Endothelial cell of umbilical vein (primary cell): ENCODE measurements around the gene PDE4B. TPM values are rescaled to one million over a fixed set of nuclear protein-coding genes. Genes with fewer than 3 reads are reported as not detected.
"Not testable (repeated sequence)": the region's sequence is repeated elsewhere in the genome, so short reads cannot be mapped to it uniquely, and the experiment has no call there.

Source experiments
- BruUV-seq: library from RNA; stranded (reverse); fragments of 400-500 nt; replicated peaks from 2 replicates; lab custom pipeline; 2021; lab: Mats Ljungman, UMichigan
- CTCF ChIA-PET: fragments of 300-600, 350-600 bp; sonication (Branson Sonifier 250); formaldehyde crosslinking; loops from one replicate; lab custom pipeline; 2021; ENCODE audit warnings: antibody characterized with exemption, inconsistent platforms; lab: Charles Lee
- POLR2A ChIA-PET: fragments of 300-600, 350-600 bp; sonication (Branson Sonifier 250); formaldehyde crosslinking; loops from one replicate; lab custom pipeline; 2021; ENCODE audit warnings: antibody characterized with exemption, inconsistent platforms; lab: Charles Lee
- DNase-seq: peaks from one replicate; pipeline ENCODE4 v3.0.0-alpha.2; 2011; ENCODE audit warnings: low read depth, low spot score
- FAIRE-seq: peaks from 2 replicates; lab custom pipeline; 2011; peaks lifted over from hg19 to GRCh38; lab: Jason Lieb, UNC
- H2AFZ ChIP-seq: 2 replicates; pipeline ENCODE4 v1.6.0; 2012; ENCODE audit warnings: low read depth, low read length, control low read depth, inconsistent platforms
- H3K27ac ChIP-seq: 2 replicates; pipeline ENCODE4 v1.5.1; 2011; ENCODE audit warnings: low read depth, mild to moderate bottlenecking, control low read depth, low read length, moderate library complexity; ENCODE audit not compliant: insufficient read depth
- H3K27me3 ChIP-seq, 2 experiments: 2 replicates each; pipeline versions ENCODE4 v1.6.0 to v1.6.1; 2011; ENCODE audit warnings: low read length in 2 of 2, mixed read lengths in 1 of 2; ENCODE audit not compliant: control insufficient read depth in 2 of 2, insufficient read depth in 2 of 2
- H3K36me3 ChIP-seq, 2 experiments: 2 replicates in 1 of 2; 3 replicates in 1 of 2; pipeline ENCODE4 v1.5.1; 2011; ENCODE audit warnings: low read length in 2 of 2, mild to moderate bottlenecking in 1 of 2, moderate library complexity in 1 of 2; ENCODE audit not compliant: control insufficient read depth in 2 of 2, insufficient read depth in 2 of 2; ENCODE audit errors: extremely low read depth in 1 of 2
- H3K4me1 ChIP-seq: 3 replicates; pipeline ENCODE4 v1.5.1; 2011; ENCODE audit warnings: mild to moderate bottlenecking, low read length; ENCODE audit not compliant: control insufficient read depth, insufficient read depth; ENCODE audit errors: extremely low read depth
- H3K4me2 ChIP-seq: 2 replicates; pipeline ENCODE4 v1.6.1; 2011; ENCODE audit warnings: low read length, control low read depth, mixed read lengths; ENCODE audit not compliant: insufficient read depth
- H3K4me3 ChIP-seq, 3 experiments: fragments of 200-600 bp in 1 of 3; sonication (generic), shearing (Covaris generic) in 1 of 3; replicated peaks in 1 of 3; 2 replicates each; pipeline ENCODE4 v1.5.1; 2011 to 2016; ENCODE audit warnings: control low read depth in 3 of 3, low read length in 3 of 3, mild to moderate bottlenecking in 2 of 3, inconsistent platforms in 1 of 3, low read depth in 1 of 3, moderate library complexity in 1 of 3; ENCODE audit not compliant: insufficient read depth in 1 of 3
- H3K79me2 ChIP-seq: 2 replicates; pipeline ENCODE4 v1.6.0; 2012; ENCODE audit warnings: low read length, inconsistent platforms; ENCODE audit not compliant: control insufficient read depth, insufficient read depth
- H3K9ac ChIP-seq: replicated peaks from 2 replicates; pipeline ENCODE3; 2011; ENCODE audit warnings: low read length, control low read depth; ENCODE audit not compliant: insufficient read depth; ENCODE audit errors: extremely low read depth
- H3K9me1 ChIP-seq: replicated peaks from 3 replicates; pipeline ENCODE4 v1.6.0; 2011; ENCODE audit warnings: mild to moderate bottlenecking, low read length; ENCODE audit not compliant: control insufficient read depth, insufficient read depth; ENCODE audit errors: extremely low read depth
- H3K9me3 ChIP-seq: replicated peaks from 2 replicates; pipeline ENCODE4 v1.5.1; 2012; ENCODE audit warnings: low read length, inconsistent platforms; ENCODE audit not compliant: control insufficient read depth, insufficient read depth
- H4K20me1 ChIP-seq: replicated peaks from 2 replicates; pipeline ENCODE3; 2011; ENCODE audit warnings: mild to moderate bottlenecking, low read length; ENCODE audit not compliant: control insufficient read depth, insufficient read depth; ENCODE audit errors: extremely low read depth
- CTCF ChIP-seq, 2 donors: IDR thresholded peaks; 1 replicate in 1 of 2; 2 replicates in 1 of 2; pipeline ENCODE4 v1.5.1; 2011; ENCODE audit warnings: low read length in 2 of 2, mild to moderate bottlenecking in 2 of 2, moderate library complexity in 2 of 2, control low read depth in 1 of 2, inconsistent platforms in 1 of 2, low read depth in 1 of 2; ENCODE audit not compliant: insufficient read depth in 1 of 2; ENCODE audit errors: extremely low read depth in 1 of 2
- EZH2 ChIP-seq: IDR thresholded peaks from 2 replicates; pipeline ENCODE4 v1.6.1; 2012; ENCODE audit warnings: borderline replicate concordance, low read depth, mild to moderate bottlenecking, moderate library complexity, low read length, inconsistent platforms; ENCODE audit not compliant: severe bottlenecking
- FOS ChIP-seq: IDR thresholded peaks from 2 replicates; pipeline ENCODE4 v1.6.1; 2011; ENCODE audit warnings: mild to moderate bottlenecking, low read length, moderate library complexity, borderline replicate concordance; ENCODE audit not compliant: insufficient read depth
- GATA2 ChIP-seq: IDR thresholded peaks from 2 replicates; pipeline ENCODE4 v1.7.0; 2011; ENCODE audit warnings: low read depth, mild to moderate bottlenecking, moderate library complexity, mixed read lengths, low read length; ENCODE audit not compliant: insufficient read length, insufficient read depth
- JUN ChIP-seq: IDR thresholded peaks from 2 replicates; pipeline ENCODE4 v1.6.1; 2011; ENCODE audit warnings: borderline replicate concordance, low read depth; ENCODE audit not compliant: insufficient read length, insufficient read depth
- MAX ChIP-seq: IDR thresholded peaks from 2 replicates; pipeline ENCODE4 v1.6.1; 2011; ENCODE audit not compliant: insufficient read depth, insufficient read length
- MYC ChIP-seq: IDR thresholded peaks from one replicate; pipeline ENCODE4 v1.6.1; 2011; ENCODE audit warnings: mild to moderate bottlenecking, low read depth, low read length
- POLR2A ChIP-seq: IDR thresholded peaks from 2 replicates; pipeline ENCODE4 v1.6.1; 2012; ENCODE audit warnings: low read depth, mild to moderate bottlenecking, control low read depth, low read length
- POLR2AphosphoS5 ChIP-seq: IDR thresholded peaks from 2 replicates; pipeline ENCODE4 v1.6.1; 2012; ENCODE audit warnings: low read depth, mild to moderate bottlenecking, control low read depth, low read length, moderate library complexity; ENCODE audit not compliant: insufficient read depth
- dilution Hi-C: fragments of 300-500 bp; cut with MboI; formaldehyde crosslinking; loops from one replicate; pipeline ENCODE4 v1.15.0; 2019; ENCODE audit warnings: low sequenced_read_pairs; ENCODE audit not compliant: extremely low pct_ligation_motif_present
- intact Hi-C: fragments of 100-400 bp; cut with micrococcal nuclease; formaldehyde crosslinking; loops from one replicate; pipeline ENCODE4 v1.10.0; 2022
- polyA plus RNA-seq, 4 experiments: library from polyadenylated mRNA; depleted of rRNA in 3 of 4; stranded (reverse) in 3 of 4; unstranded in 1 of 4; fragments of >200 nt; gene quantifications; 2 replicates each; pipeline versions ENCODE4 v1.2.1 to v1.2.3, GENCODE V29; 2011 to 2012; ENCODE audit warnings: missing spikeins in 1 of 4
- total RNA-seq: library from RNA; stranded (reverse); gene quantifications from 2 replicates; pipeline ENCODE4 v1.2.3, GENCODE V29; 2021

Gene PDE4B
- total and polyA plus RNA-seq, 2 donors (not counting 3 experiments of a cell fraction or from before 2014, with no cell fraction given), result 63.5 to 69.8 TPM

- CTCF ChIA-PET, result interaction anchor here (1.5 to 1.9 kb wide), 3 partner anchors 19 to 481 kb away, joined by 3 to 5 read pairs (median 4); no protein-coding TSS in a partner anchor
- Histone ChIP-seq H3K9ac (no peak overlapping the region), H3K9me1 (no peaks in the 10 kb centered on the region), H3K4me2 (no peak overlapping the region), H4K20me1 (no peaks in the 10 kb centered on the region), H3K36me3 (no peaks in the 10 kb centered on the region), H2AFZ (no peak overlapping the region), H3K79me2 (no peaks in the 10 kb centered on the region), H3K4me1 (no peaks in the 10 kb centered on the region), H3K9me3 (no peaks in the 10 kb centered on the region), H3K27me3 (no peaks in the 10 kb centered on the region), H3K27ac (no peak overlapping the region), H3K4me3 (no peak overlapping the region)
- TF ChIP-seq GATA2, result no peak
- no peak for TF ChIP-seq FOS
- TF ChIP-seq POLR2AphosphoS5, result no peak
- no peak for TF ChIP-seq CTCF (IDR thresholded peaks at IDR 0.05; ENCODE audit: extremely low read depth in 1 of 2, insufficient read depth in 1 of 2, low read depth in 1 of 2, low read length in 2 of 2)
- TF ChIP-seq JUN, result no peak
- TF ChIP-seq MAX, result no peak
- no peak for TF ChIP-seq EZH2
- no peak for TF ChIP-seq POLR2A
- no peak for TF ChIP-seq MYC
- FAIRE-seq (no peak), DNase-seq (no peak)
- dilution Hi-C loops, result no loop called here
- BruUV-seq, result no TSS peak
- POLR2A ChIA-PET, result interaction anchor here (0.7 kb wide), 1 partner anchor 401 kb away, joined by 5 read pairs; no protein-coding TSS in a partner anchor
- intact Hi-C loops, result no loop called here
Measured at GRCh38 chr1:65965112-65965996, 172.7 kb downstream of the PDE4B start.

GRCh38 chr1:65967492-65967891, 174.8 kb downstream of the PDE4B start:
- H3K4me1 ChIP-seq, H3K27ac ChIP-seq, H3K79me2 ChIP-seq, H3K36me3 ChIP-seq, CTCF ChIA-PET, H4K20me1 ChIP-seq, intact Hi-C loops, H3K9me3 ChIP-seq, H3K4me2 ChIP-seq, H2AFZ ChIP-seq, dilution Hi-C loops, H3K9ac ChIP-seq, FAIRE-seq, BruUV-seq, H3K4me3 ChIP-seq, H3K27me3 ChIP-seq, POLR2A ChIA-PET, DNase-seq, H3K9me1 ChIP-seq: not testable (repeated sequence)
